CD1c-positive myeloid dendritic cell (primary cell): Measurements from ENCODE around the gene PCGF5.
"Not testable (repeated sequence)": the region's sequence is repeated elsewhere in the genome, so short reads cannot be mapped to it uniquely, and the experiment has no call there.

Experiments used
- DNase-seq: peaks from one replicate; pipeline ENCODE4 v3.0.0-alpha.2; 2016; ENCODE audit errors: extremely low spot score

Gene PCGF5

GRCh38 chr10:91220194-91220953, at the start of gene PCGF5:
TSS of gene PCGF5 (plus strand) at chr10:91220663. CDS start at chr10:91222872, 2,209 bp downstream.
- peak; percentile 94 for DNase-seq

GRCh38 chr10:91171485-91171884, 49.0 kb upstream of the PCGF5 start:
- no peak for DNase-seq

- DNase-seq, result no peak
Observed at GRCh38 chr10:91172348-91172747, 48.1 kb upstream of the PCGF5 start.

- DNase-seq, result no peak
Observed at GRCh38 chr10:91185239-91185875, 35.1 kb upstream of the PCGF5 start.

GRCh38 chr10:91187156-91187555, 33.3 kb upstream of the PCGF5 start:
- DNase-seq, result no peak

- DNase-seq, result not testable (repeated sequence)
Observed at GRCh38 chr10:91188010-91188409, 32.5 kb upstream of the PCGF5 start.

- DNase-seq, result no peak
Observed at GRCh38 chr10:91188889-91189288, 31.6 kb upstream of the PCGF5 start.

- DNase-seq, result no peak
Observed at GRCh38 chr10:91190388-91190870, 30.0 kb upstream of the PCGF5 start.

- DNase-seq, result no peak
Observed at GRCh38 chr10:91190876-91191583, 29.4 kb upstream of the PCGF5 start.

- no peak for DNase-seq
Observed at GRCh38 chr10:91191584-91191919, 28.9 kb upstream of the PCGF5 start.

GRCh38 chr10:91194497-91195179, 25.8 kb upstream of the PCGF5 start:
- DNase-seq, result no peak

- DNase-seq, result no peak
Observed at GRCh38 chr10:91196268-91197048, 24.0 kb upstream of the PCGF5 start.

GRCh38 chr10:91197127-91197526, 23.3 kb upstream of the PCGF5 start:
- DNase-seq, result no peak

- peak; percentile 51 for DNase-seq
Observed at GRCh38 chr10:91198781-91199180, 21.7 kb upstream of the PCGF5 start.

- DNase-seq, result no peak
Observed at GRCh38 chr10:91200314-91201212, 19.9 kb upstream of the PCGF5 start.

- no peak for DNase-seq
Observed at GRCh38 chr10:91201213-91201996, 19.1 kb upstream of the PCGF5 start.

- DNase-seq, result no peak
Observed at GRCh38 chr10:91206427-91206826, 14.0 kb upstream of the PCGF5 start.

- DNase-seq, result no peak
Observed at GRCh38 chr10:91206837-91207474, 13.5 kb upstream of the PCGF5 start.

GRCh38 chr10:91208642-91209041, 11.8 kb upstream of the PCGF5 start:
- DNase-seq, result no peak
